ENCODE data around the gene C1GALT1C1L. TPM values are rescaled to one million over a fixed set of nuclear protein-coding genes. Genes with fewer than 3 reads are reported as not detected.

Gene C1GALT1C1L
- total RNA-seq, 1 experiment from 2014 or later, result not detected

DNA sequence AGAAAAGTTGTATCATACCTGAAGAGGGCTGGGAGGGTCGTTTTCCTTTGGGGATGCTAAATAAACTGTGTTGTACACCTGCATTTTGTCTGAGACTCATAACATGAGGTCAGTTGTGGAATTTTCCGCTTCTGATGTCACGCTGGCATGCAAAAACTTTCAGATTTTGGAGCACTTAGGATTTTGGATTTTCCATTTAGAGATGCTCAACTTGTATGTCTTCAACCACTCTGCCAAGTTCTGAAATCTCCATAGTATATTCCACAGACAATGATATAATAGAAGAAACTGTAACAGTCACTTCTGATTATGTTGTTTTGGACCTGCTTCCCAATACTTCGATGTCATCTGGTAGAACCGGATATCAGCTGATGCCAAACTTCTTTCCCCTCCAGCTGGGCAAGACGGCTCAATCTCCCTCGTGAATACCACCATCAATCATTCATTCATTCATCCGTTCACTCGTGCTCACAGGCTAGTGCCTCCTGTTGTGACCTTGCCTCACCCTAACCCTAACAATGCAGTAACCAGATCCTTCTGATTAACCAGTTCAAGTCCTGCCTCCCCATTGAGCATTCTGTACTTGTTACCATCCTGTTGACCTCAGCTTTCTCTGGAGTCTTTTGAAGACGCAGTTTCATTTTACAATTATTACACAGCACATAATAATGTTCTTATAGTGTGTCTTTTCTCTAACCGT is 44.5 kb downstream of the C1GALT1C1L start:
- Mint-ChIP-seq H3K4me3 (no peak overlapping the region), H3K27me3 (ENCODE audit: low read depth) (peaks cover 19% of the 10 kb centered on the region), H3K9me3 (no peaks in the 10 kb centered on the region; a peak in 1 of 5 replicates), H3K4me1 (peaks cover 10 to 14% of the 10 kb centered on the region in 2 experiments), H3K36me3 (ENCODE audit: insufficient read depth in 1 of 3, low read depth in 3 of 3) (no peaks in the 10 kb centered on the region), H3K27ac (no peak overlapping the region; a peak in 1 of 7 replicates)
- Histone ChIP-seq H4K91ac (ENCODE audit: insufficient read length, low read depth, low read length) (no peak overlapping the region), H3T11ph (ENCODE audit: low read length) (no peak overlapping the region), H2BK120ac (ENCODE audit: low read depth, low read length, poor library complexity, severe bottlenecking) (no peak overlapping the region), H3K9me3 (ENCODE audit: control insufficient read depth, low read depth, low read length) (no peaks in the 10 kb centered on the region), H3K9ac (ENCODE audit: extremely low read depth, insufficient read length, low read length) (no peak overlapping the region), H2BK15ac (ENCODE audit: low read depth, low read length) (no peak overlapping the region), H3K27ac (ENCODE audit: insufficient read length, low read depth, low read length) (no peak overlapping the region), H3K56ac (ENCODE audit: insufficient read length, low read depth, low read length) (no peak overlapping the region), H2BK20ac (ENCODE audit: low read depth, low read length, poor library complexity, severe bottlenecking) (no peak overlapping the region), H3K14ac (ENCODE audit: insufficient read depth, low read length) (no peak overlapping the region), H2BK12ac (ENCODE audit: insufficient read length, low read depth, low read length) (no peak overlapping the region), H3K23ac (ENCODE audit: insufficient read length, low read depth, low read length) (no peak overlapping the region), H3K4me1 (ENCODE audit: insufficient read depth, low read length) (no peaks in the 10 kb centered on the region), H3K79me1 (ENCODE audit: insufficient read depth, low read depth, low read length, poor library complexity, severe bottlenecking) (no peaks in the 10 kb centered on the region), H3K23me2 (ENCODE audit: insufficient read length, low read depth, low read length, poor library complexity, severe bottlenecking) (peaks cover 3% of the 10 kb centered on the region), H3K18ac (ENCODE audit: insufficient read length, low read depth, low read length) (no peak overlapping the region), H3K27me3 (ENCODE audit: insufficient read depth, low read length) (no peaks in the 10 kb centered on the region), H4K5ac (ENCODE audit: insufficient read length, low read depth, low read length) (no peak overlapping the region), H2AK5ac (ENCODE audit: insufficient read length, low read length) (no peak overlapping the region), H2AFZ (ENCODE audit: low read length) (no peak overlapping the region), H4K8ac (replicated peaks; ENCODE audit: insufficient read length, low read depth, low read length) (no peak overlapping the region), H3K4ac (ENCODE audit: low read depth, low read length) (no peak overlapping the region), H4K20me1 (ENCODE audit: control insufficient read depth, insufficient read depth, insufficient read length) (no peaks in the 10 kb centered on the region), H3K4me2 (ENCODE audit: insufficient read depth, insufficient read length, low read length) (no peak overlapping the region), H3K79me2 (ENCODE audit: insufficient read depth, low read length) (no peaks in the 10 kb centered on the region), H2BK5ac (ENCODE audit: insufficient read length, low read length) (no peak overlapping the region)
- DNase-seq, result no peak
- no CpG with 5 or more reads among the region's 11 CpGs for WGBS (ENCODE audit: extremely low coverage, insufficient read length, low lambda C conversion rate)
- no peak for TF ChIP-seq CTCF (conservative IDR thresholded peaks at IDR 0.05)

Other genes with a start within 250 kb of the C1GALT1C1L start
- gene THADA, start 80.4 kb downstream of the C1GALT1C1L start, total RNA-seq (2021), result 20.0 and 20.1 TPM in 2 replicates
- 2.5 and 3.1 TPM in 2 replicates for gene PLEKHH2, start 39.2 kb downstream of the C1GALT1C1L start, total RNA-seq (2021)
- 8.1 and 8.5 TPM in 2 replicates for gene DYNC2LI1, start 97.6 kb upstream of the C1GALT1C1L start, total RNA-seq (2021)
- not detected in 2 replicates for gene ABCG5, start 162.4 kb upstream of the C1GALT1C1L start, total RNA-seq (2021)
- gene ABCG8, start 162.5 kb upstream of the C1GALT1C1L start, total RNA-seq (2021), result not detected in 2 replicates